IMR-90 (cell line): ENCODE measurements around the gene CDADC1. TPM values are rescaled to one million over a fixed set of nuclear protein-coding genes. Genes with fewer than 3 reads are reported as not detected.

Experiments used
- ATAC-seq: fragments of 200-7000 bp; cut with Tn5 transposase; 2 replicates; pipeline ENCODE4 v1.9.1; 2020; ENCODE audit warnings: low read depth, mild to moderate bottlenecking, moderate library complexity
- BruUV-seq: library from RNA; stranded (reverse); fragments of 400-500 nt; replicated peaks from 2 replicates; lab custom pipeline; 2021; lab: Mats Ljungman, UMichigan
- CTCF ChIA-PET: fragments of 300-600 bp; formaldehyde crosslinking; extraction: SDS; loops from one replicate; lab custom pipeline; 2021; ENCODE audit warnings: antibody characterized with exemption; lab: Yijun Ruan, JAX
- POLR2A ChIA-PET: fragments of 300-600 bp; sonication (Branson Sonifier 250); formaldehyde crosslinking; loops from one replicate; lab custom pipeline; 2022; ENCODE audit warnings: antibody characterized with exemption; ENCODE audit not compliant: unreplicated experiment; lab: Charles Lee
- DNase-seq: peaks from one replicate; pipeline ENCODE4 v3.0.0; 2013
- H2AFZ ChIP-seq: replicated peaks from 2 replicates; pipeline ENCODE3; 2013; ENCODE audit warnings: low read length, mild to moderate bottlenecking; ENCODE audit not compliant: poor library complexity
- H2AK5ac ChIP-seq: 2 replicates; pipeline ENCODE4 v1.6.1; 2013; ENCODE audit warnings: low read depth, low read length, inconsistent platforms
- H2AK9ac ChIP-seq: replicated peaks from 2 replicates; pipeline ENCODE3; 2013; ENCODE audit warnings: mild to moderate bottlenecking, low read depth, low read length, moderate library complexity; ENCODE audit not compliant: poor library complexity
- H2BK120ac ChIP-seq: 2 replicates; pipeline ENCODE4 v1.6.1; 2013; ENCODE audit warnings: low read depth, low read length, inconsistent platforms
- H2BK15ac ChIP-seq: 3 replicates; pipeline ENCODE4 v1.6.1; 2013; ENCODE audit warnings: low read depth, low read length, inconsistent platforms
- H2BK20ac ChIP-seq: 2 replicates; pipeline ENCODE4 v1.6.1; 2013; ENCODE audit warnings: low read depth, mild to moderate bottlenecking, inconsistent platforms, low read length, moderate library complexity
- H2BK5ac ChIP-seq: 2 replicates; pipeline ENCODE4 v1.6.1; 2013; ENCODE audit warnings: mild to moderate bottlenecking, low read depth, low read length, inconsistent platforms; ENCODE audit not compliant: poor library complexity, severe bottlenecking
- H3K14ac ChIP-seq: replicated peaks from 2 replicates; pipeline ENCODE4 v1.6.1; 2013; ENCODE audit warnings: low read depth, low read length, inconsistent platforms
- H3K18ac ChIP-seq: 2 replicates; pipeline ENCODE4 v1.6.1; 2013; ENCODE audit warnings: low read depth, low read length, control low read depth
- H3K23ac ChIP-seq: 2 replicates; pipeline ENCODE4 v1.6.1; 2013; ENCODE audit warnings: low read depth, low read length, inconsistent platforms
- H3K27ac ChIP-seq: 2 replicates; pipeline ENCODE4 v1.5.1; 2013; ENCODE audit warnings: mild to moderate bottlenecking, control low read depth, low read length; ENCODE audit not compliant: insufficient read depth
- H3K27me3 ChIP-seq: 2 replicates; pipeline ENCODE4 v1.6.1; 2013; ENCODE audit warnings: low read length; ENCODE audit not compliant: control insufficient read depth, insufficient read depth
- H3K36me3 ChIP-seq: 2 replicates; pipeline ENCODE4 v1.6.1; 2013; ENCODE audit warnings: low read length, mixed read lengths; ENCODE audit not compliant: control insufficient read depth, insufficient read depth
- H3K4ac ChIP-seq: 2 replicates; pipeline ENCODE4 v1.6.1; 2013; ENCODE audit warnings: low read depth, low read length, inconsistent platforms
- H3K4me1 ChIP-seq: 2 replicates; pipeline ENCODE4 v1.6.1; 2013; ENCODE audit warnings: low read length, mixed read lengths; ENCODE audit not compliant: control insufficient read depth, insufficient read depth
- H3K4me2 ChIP-seq: 2 replicates; pipeline ENCODE4 v1.6.1; 2013; ENCODE audit warnings: low read depth, mild to moderate bottlenecking, control low read depth, low read length, moderate library complexity
- H3K4me3 ChIP-seq: 2 replicates; pipeline ENCODE4 v1.5.1; 2013; ENCODE audit warnings: low read depth, mild to moderate bottlenecking, control low read depth, low read length, moderate library complexity; ENCODE audit not compliant: insufficient read depth
- H3K56ac ChIP-seq: 2 replicates; pipeline ENCODE4 v1.6.1; 2013; ENCODE audit warnings: low read length, inconsistent platforms; ENCODE audit not compliant: insufficient read depth; ENCODE audit errors: extremely low read depth
- H3K79me1 ChIP-seq, 2 experiments: 2 replicates each; pipeline ENCODE4 v1.6.1; 2013; ENCODE audit warnings: low read length in 2 of 2, inconsistent platforms in 1 of 2, low read depth in 1 of 2
- H3K9ac ChIP-seq: 2 replicates; pipeline ENCODE4 v1.6.1; 2013; ENCODE audit warnings: low read depth, low read length, control low read depth
- H3K9me1 ChIP-seq: 2 replicates; pipeline ENCODE4 v1.6.1; 2013; ENCODE audit warnings: low read length, inconsistent platforms; ENCODE audit not compliant: insufficient read depth
- H3K9me3 ChIP-seq: 2 replicates; pipeline ENCODE4 v1.6.1; 2013; ENCODE audit warnings: low read length; ENCODE audit not compliant: control insufficient read depth, insufficient read depth
- H4K20me1 ChIP-seq: 2 replicates; pipeline ENCODE4 v1.6.1; 2013; ENCODE audit warnings: low read length, inconsistent platforms; ENCODE audit not compliant: insufficient read depth
- H4K5ac ChIP-seq: 2 replicates; pipeline ENCODE4 v1.6.1; 2013; ENCODE audit warnings: mild to moderate bottlenecking, low read depth, low read length, control low read depth
- H4K8ac ChIP-seq, 2 experiments: 2 replicates each; pipeline ENCODE4 v1.6.1; 2013; ENCODE audit warnings: low read depth in 2 of 2, low read length in 2 of 2, control low read depth in 1 of 2, inconsistent platforms in 1 of 2
- H4K91ac ChIP-seq: 2 replicates; pipeline ENCODE4 v1.6.1; 2013; ENCODE audit warnings: low read depth, low read length, inconsistent platforms; ENCODE audit not compliant: insufficient read depth
- BHLHE40 ChIP-seq: fragments of 150-350 bp; IDR thresholded peaks from 2 replicates; pipeline ENCODE4 v1.6.1; 2016; ENCODE audit warnings: mild to moderate bottlenecking, low read depth, low read length
- CEBPB ChIP-seq: IDR thresholded peaks from 2 replicates; pipeline ENCODE4 v1.6.1; 2012; ENCODE audit warnings: low read depth, low read length, improper control_type of control experiment
- FOS ChIP-seq: fragments of 150-350 bp; IDR thresholded peaks from 2 replicates; pipeline ENCODE4 v1.6.1; 2016; ENCODE audit warnings: low read depth, low read length
- MAFK ChIP-seq: IDR thresholded peaks from 2 replicates; pipeline ENCODE4 v1.6.1; 2012; ENCODE audit warnings: low read depth, low read length, improper control_type of control experiment
- MAZ ChIP-seq: IDR thresholded peaks from 2 replicates; pipeline ENCODE4 v1.6.1; 2012; ENCODE audit warnings: low read depth, mild to moderate bottlenecking, low read length, improper control_type of control experiment, moderate library complexity, borderline replicate concordance
- MXI1 ChIP-seq: IDR thresholded peaks from 2 replicates; pipeline ENCODE4 v1.6.1; 2012; ENCODE audit warnings: low read depth, mild to moderate bottlenecking, low read length, moderate library complexity, borderline replicate concordance
- NFE2L2 ChIP-seq: fragments of 150-350 bp; IDR thresholded peaks from 2 replicates; pipeline ENCODE4 v1.6.1; 2016; ENCODE audit warnings: low read depth, mild to moderate bottlenecking, low read length
- POLR2A ChIP-seq: IDR thresholded peaks from 2 replicates; pipeline ENCODE4 v1.6.1; 2012; ENCODE audit warnings: mild to moderate bottlenecking, low read depth, low read length
- RAD21 ChIP-seq: IDR thresholded peaks from 2 replicates; pipeline ENCODE4 v1.6.1; 2012; ENCODE audit warnings: low read length, improper control_type of control experiment
- RCOR1 ChIP-seq: IDR thresholded peaks from 2 replicates; pipeline ENCODE4 v1.6.1; 2012; ENCODE audit warnings: mild to moderate bottlenecking, low read length, improper control_type of control experiment; ENCODE audit not compliant: insufficient replicate concordance
- RFX5 ChIP-seq: IDR thresholded peaks from 2 replicates; pipeline ENCODE4 v1.8.0; 2012; ENCODE audit warnings: low read depth, mild to moderate bottlenecking, low read length, moderate library complexity
- SMC3 ChIP-seq: fragments of 150-350 bp; IDR thresholded peaks from 2 replicates; pipeline ENCODE4 v1.6.1; 2016; ENCODE audit warnings: low read depth, mild to moderate bottlenecking, antibody characterized with exemption, low read length, moderate library complexity
- WGBS, 2 experiments: methylation state at CpG; one replicate each; pipeline versions ENCODE4 v1.1.5 to v1.1.7; 2013; ENCODE audit warnings: missing lambda C conversion rate in 2 of 2; ENCODE audit not compliant: insufficient read length in 1 of 2; ENCODE audit errors: extremely low coverage in 2 of 2; 5-methylcytosine and 5-hydroxymethylcytosine counted together
- dilution Hi-C: fragments of 300-500 bp; cut with HindIII; formaldehyde crosslinking; loops from one replicate; pipeline ENCODE4 v1.14.3; 2018; ENCODE audit warnings: low sequenced_read_pairs; ENCODE audit not compliant: unreplicated experiment
- in situ Hi-C: fragments of 300-500 bp; cut with MboI; formaldehyde crosslinking; loops from 3 replicates; pipeline ENCODE4 v1.14.3; 2019; ENCODE audit warnings: low sequenced_read_pairs, inconsistent platforms, mixed read lengths
- intact Hi-C: fragments of 100-400 bp; cut with micrococcal nuclease; formaldehyde crosslinking; loops from 2 replicates; pipeline ENCODE4 v1.10.0; 2022
- polyA plus RNA-seq, 3 experiments: library from polyadenylated mRNA; depleted of rRNA; stranded (reverse); fragments of >200 nt; gene quantifications; 2 replicates each; pipeline ENCODE4 v1.2.3, GENCODE V29; 2012; ENCODE audit warnings: low replicate concordance in 1 of 3
- total RNA-seq: library from RNA; depleted of rRNA; stranded (reverse); fragments of >200 nt; gene quantifications from 2 replicates; pipeline ENCODE4 v1.2.3, GENCODE V29; 2012
- TF ChIP-seq, protein P1 (sequence below): fragments of 150-350 bp; IDR thresholded peaks from 2 replicates; pipeline ENCODE4 v1.6.1; 2017; ENCODE audit warnings: mild to moderate bottlenecking, antibody characterized with exemption, low read length, low read depth
- TF ChIP-seq, protein P2 (sequence below): fragments of 150-350 bp; IDR thresholded peaks from 2 replicates; pipeline ENCODE4 v1.6.1; 2016; ENCODE audit warnings: low read depth, mild to moderate bottlenecking, low read length, moderate library complexity, borderline replicate concordance

CDADC1 gene
- total and polyA plus RNA-seq, 2 of the 4 experiments (the other 2 are of a cell fraction), result 0.54 to 2.6 TPM

DNA sequence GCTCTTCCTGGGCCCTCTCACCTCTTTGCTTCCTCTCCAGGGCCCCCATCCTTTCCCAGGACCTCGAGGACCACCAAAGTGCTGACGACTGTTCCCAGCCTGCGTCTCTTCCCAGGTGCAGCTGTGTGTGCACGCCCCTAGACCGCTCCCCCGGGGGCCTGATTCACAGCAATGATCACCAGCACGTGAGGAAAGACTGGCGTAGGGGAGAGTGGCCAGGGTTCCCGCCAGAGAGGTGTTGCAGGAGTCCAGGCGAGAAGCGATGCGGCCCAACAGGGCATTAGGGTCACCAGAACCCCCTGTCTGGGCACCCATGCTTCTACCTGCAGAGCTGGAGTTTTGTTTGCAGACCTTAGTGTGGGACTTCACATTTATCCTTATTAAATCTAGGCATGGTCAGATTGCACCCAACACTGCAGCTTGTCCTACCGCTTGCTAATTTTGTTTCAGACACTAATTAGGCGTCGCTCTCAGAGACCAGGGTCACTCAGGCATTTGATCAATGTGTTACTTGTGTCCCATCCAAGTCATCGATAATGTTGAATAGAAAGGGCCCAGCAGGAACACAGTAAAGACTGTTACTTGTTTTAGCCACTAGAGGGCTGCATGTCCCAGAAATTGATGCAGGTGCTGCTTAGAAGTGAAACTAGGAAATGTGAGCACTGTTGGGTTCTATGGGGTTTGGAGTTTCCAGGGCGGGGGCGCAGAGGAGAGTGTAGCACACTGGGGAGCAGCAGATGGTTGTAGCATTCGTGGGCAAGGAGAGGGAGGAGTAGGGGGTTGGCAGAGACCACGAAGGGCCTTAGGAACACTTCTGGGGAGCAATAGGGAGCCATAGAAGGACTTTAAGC is 53.2 kb downstream of the CDADC1 start:
- peak overlapping the region; percentile 90 for H2AFZ ChIP-seq
- BruUV-seq, result no TSS peak
- H4K20me1 ChIP-seq, result no peaks in the 10 kb centered on the region
- no peaks in the 10 kb centered on the region for H3K27me3 ChIP-seq
- H3K56ac ChIP-seq, result no peak overlapping the region
- no peaks in the 10 kb centered on the region for H3K9me3 ChIP-seq
- H4K5ac ChIP-seq, result peak overlapping the region; percentile 76
- peak overlapping the region; percentile 82 for H2AK5ac ChIP-seq
- H2AK9ac ChIP-seq, result peak overlapping the region; percentile 60
- CTCF ChIA-PET, result interaction anchor here (0.6 to 1.0 kb wide), 4 partner anchors 72 to 301 kb away, joined by 3 to 5 read pairs (median 3); no protein-coding TSS in a partner anchor
- H4K91ac ChIP-seq, result peak overlapping the region; percentile 94
- H3K4me2 ChIP-seq, result peak overlapping the region; percentile 59
- H3K14ac ChIP-seq, result peak overlapping the region; percentile 79
- ATAC-seq (peak; percentile 94), DNase-seq (peak; percentile 76)
- H2BK120ac ChIP-seq, result peak overlapping the region; percentile 91
- dilution Hi-C loops, result no loop called here
- peak overlapping the region; percentile 33; the same call in 1 of the 2 replicates for H3K18ac ChIP-seq
- intact Hi-C loops, result loop anchor here (1.0 to 2.0 kb wide), 2 partner anchors 136 to 306 kb away; no protein-coding TSS in a partner anchor
- no peak overlapping the region for H2BK5ac ChIP-seq
- H3K4me3 ChIP-seq, result no peak overlapping the region
- H3K23ac ChIP-seq, result no peak overlapping the region
- peaks cover 3% of the 10 kb centered on the region; the same call in 1 of the 2 replicates for H3K4me1 ChIP-seq
- no peaks in the 10 kb centered on the region for H3K36me3 ChIP-seq
- peak overlapping the region; percentile 9; the same call in 1 of the 3 replicates for H2BK15ac ChIP-seq
- H3K27ac ChIP-seq, result peak overlapping the region; percentile 26; the same call in 1 of the 2 replicates
- no peaks in the 10 kb centered on the region for H3K79me1 ChIP-seq
- 46% methylated on average over 9 of the region's 20 CpGs; no CpG with 5 or more reads in 1 of the 2 experiments for WGBS, 2 experiments
- H3K4ac ChIP-seq, result peak overlapping the region; percentile 90
- POLR2A ChIA-PET, result no interaction called here
- in situ Hi-C loops, result no loop called here
- peak overlapping the region; percentile 88 for H2BK20ac ChIP-seq
- H4K8ac ChIP-seq, result peak overlapping the region; percentile 45 to 99
- peak overlapping the region; percentile 7; the same call in 1 of the 2 replicates for H3K9ac ChIP-seq
- H3K9me1 ChIP-seq, result peaks cover 10% of the 10 kb centered on the region; the same call in 1 of the 2 replicates
- TF ChIP-seq RCOR1 (no peak), BHLHE40 (no peak), MAFK (no peak), FOS (no peak), MAZ (peak; percentile 50), POLR2A (no peak), RFX5 (no peak), RAD21 (peak; percentile 96), SMC3 (peak; percentile 97), CEBPB (no peak), NFE2L2 (no peak), MXI1 (no peak)
- TF ChIP-seq, protein P1, sequence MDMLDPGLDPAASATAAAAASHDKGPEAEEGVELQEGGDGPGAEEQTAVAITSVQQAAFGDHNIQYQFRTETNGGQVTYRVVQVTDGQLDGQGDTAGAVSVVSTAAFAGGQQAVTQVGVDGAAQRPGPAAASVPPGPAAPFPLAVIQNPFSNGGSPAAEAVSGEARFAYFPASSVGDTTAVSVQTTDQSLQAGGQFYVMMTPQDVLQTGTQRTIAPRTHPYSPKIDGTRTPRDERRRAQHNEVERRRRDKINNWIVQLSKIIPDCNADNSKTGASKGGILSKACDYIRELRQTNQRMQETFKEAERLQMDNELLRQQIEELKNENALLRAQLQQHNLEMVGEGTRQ, result no peak
- TF ChIP-seq, protein P2, sequence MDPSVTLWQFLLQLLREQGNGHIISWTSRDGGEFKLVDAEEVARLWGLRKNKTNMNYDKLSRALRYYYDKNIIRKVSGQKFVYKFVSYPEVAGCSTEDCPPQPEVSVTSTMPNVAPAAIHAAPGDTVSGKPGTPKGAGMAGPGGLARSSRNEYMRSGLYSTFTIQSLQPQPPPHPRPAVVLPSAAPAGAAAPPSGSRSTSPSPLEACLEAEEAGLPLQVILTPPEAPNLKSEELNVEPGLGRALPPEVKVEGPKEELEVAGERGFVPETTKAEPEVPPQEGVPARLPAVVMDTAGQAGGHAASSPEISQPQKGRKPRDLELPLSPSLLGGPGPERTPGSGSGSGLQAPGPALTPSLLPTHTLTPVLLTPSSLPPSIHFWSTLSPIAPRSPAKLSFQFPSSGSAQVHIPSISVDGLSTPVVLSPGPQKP, result no peak
